ENCODE results near the gene KHDC1.

DNA sequence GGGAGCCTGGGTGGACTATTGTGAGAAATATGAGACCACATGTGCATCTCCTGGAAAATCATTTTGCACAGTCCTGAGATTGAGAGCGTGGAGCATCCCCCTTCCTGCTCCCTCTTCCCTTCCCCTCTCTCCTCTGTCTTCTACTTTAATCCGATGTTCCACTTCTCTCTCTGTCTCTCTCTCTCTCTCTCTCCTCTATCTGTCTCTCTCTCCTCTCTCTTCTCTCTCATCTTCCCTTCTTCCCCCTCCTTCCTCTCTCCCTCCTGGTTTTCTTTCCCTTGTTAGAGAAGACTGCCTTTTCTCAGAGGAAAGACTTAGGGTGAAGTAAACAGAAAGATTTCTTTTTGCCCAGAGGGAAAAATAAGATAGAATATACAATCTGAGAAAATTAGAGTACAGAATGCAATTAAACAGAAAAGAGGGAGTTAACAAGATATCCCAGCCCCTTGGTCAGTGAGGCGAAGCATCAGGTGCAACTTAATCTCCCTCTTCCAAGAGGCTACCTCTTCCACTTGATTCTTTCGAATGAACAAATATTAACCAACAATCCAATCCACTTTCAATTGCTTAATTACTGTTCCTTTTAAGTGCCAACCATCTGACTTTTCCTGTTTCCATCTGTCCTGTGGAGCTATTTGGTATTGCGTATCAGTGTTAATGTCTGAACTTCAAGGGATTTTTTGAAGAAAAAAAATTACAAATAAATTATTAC lies 14.6 kb downstream of the KHDC1 start:
- TF ChIP-seq TAF1 (conservative IDR thresholded peaks at IDR 0.05) (no peak), RXRA (IDR thresholded peaks at IDR 0.05) (no peak), GABPA (IDR thresholded peaks at IDR 0.05 in 1 of 2, conservative IDR thresholded peaks at IDR 0.05 in 1 of 2) (no peak), MAX (IDR thresholded peaks at IDR 0.05) (no peak), RAD21 (IDR thresholded peaks at IDR 0.05) (no peak)
- TF ChIP-seq, protein P1, sequence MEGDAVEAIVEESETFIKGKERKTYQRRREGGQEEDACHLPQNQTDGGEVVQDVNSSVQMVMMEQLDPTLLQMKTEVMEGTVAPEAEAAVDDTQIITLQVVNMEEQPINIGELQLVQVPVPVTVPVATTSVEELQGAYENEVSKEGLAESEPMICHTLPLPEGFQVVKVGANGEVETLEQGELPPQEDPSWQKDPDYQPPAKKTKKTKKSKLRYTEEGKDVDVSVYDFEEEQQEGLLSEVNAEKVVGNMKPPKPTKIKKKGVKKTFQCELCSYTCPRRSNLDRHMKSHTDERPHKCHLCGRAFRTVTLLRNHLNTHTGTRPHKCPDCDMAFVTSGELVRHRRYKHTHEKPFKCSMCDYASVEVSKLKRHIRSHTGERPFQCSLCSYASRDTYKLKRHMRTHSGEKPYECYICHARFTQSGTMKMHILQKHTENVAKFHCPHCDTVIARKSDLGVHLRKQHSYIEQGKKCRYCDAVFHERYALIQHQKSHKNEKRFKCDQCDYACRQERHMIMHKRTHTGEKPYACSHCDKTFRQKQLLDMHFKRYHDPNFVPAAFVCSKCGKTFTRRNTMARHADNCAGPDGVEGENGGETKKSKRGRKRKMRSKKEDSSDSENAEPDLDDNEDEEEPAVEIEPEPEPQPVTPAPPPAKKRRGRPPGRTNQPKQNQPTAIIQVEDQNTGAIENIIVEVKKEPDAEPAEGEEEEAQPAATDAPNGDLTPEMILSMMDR (IDR thresholded peaks at IDR 0.05; ENCODE audit: low read depth, low read length, missing input control): no peak
